Peyer's patch (tissue), 4 donors: ENCODE data around the gene SLCO6A1.

Experiments used
- CTCF ChIP-seq, 6 experiments: fragments of 450-650 bp in 4 of 6; fragments of 200-600 bp in 2 of 6; sonication (generic) in 1 of 6; IDR thresholded peaks; one replicate each; pipeline ENCODE4 v1.5.1; 2017 to 2019; ENCODE audit warnings: antibody characterized with exemption in 6 of 6, mild to moderate bottlenecking in 3 of 6, moderate library complexity in 1 of 6
- POLR2A ChIP-seq, 2 donors: fragments of 450-650 bp; IDR thresholded peaks; one replicate each; pipeline ENCODE4 v1.5.1; 2017; ENCODE audit warnings: antibody characterized with exemption in 2 of 2, mild to moderate bottlenecking in 2 of 2, moderate library complexity in 2 of 2

DNA sequence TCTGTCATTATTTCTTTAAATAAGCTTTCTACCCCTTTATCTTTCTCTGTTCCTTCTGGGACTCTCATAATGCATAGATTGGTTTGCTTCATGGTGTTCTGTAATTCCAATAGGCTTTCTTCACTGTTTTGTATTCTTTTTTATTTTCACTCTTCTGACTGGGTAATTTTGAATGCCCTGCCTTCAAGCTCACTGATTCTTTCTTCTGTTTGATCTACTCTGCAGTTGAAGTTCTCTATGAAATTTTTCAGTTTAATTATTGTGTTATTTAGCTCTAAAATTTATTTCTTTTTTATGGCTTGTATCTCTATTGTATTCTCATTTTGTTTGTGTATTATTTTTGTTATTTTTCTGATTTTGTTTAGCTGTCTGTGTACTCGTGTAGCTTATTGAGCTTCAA is 113.4 kb downstream of the SLCO6A1 start:
- TF ChIP-seq CTCF (IDR thresholded peaks at IDR 0.05) (no peak), POLR2A (IDR thresholded peaks at IDR 0.05) (no peak)
